Pancreas (tissue), 10 donors: ENCODE data around the gene SNRPF. TPM values are rescaled to one million over a fixed set of nuclear protein-coding genes. Genes with fewer than 3 reads are reported as not detected.
"Not testable (repeated sequence)": the region's sequence is repeated elsewhere in the genome, so short reads cannot be mapped to it uniquely, and the experiment has no call there.

Experiments
- ATAC-seq, 4 donors: fragments of 200-7000 bp; cut with Tn5 transposase; one replicate each; pipeline versions ENCODE4 v1.8.0 to v1.9.1; 2020; ENCODE audit warnings: mild to moderate bottlenecking in 4 of 4, moderate library complexity in 4 of 4
- DNase-seq, 6 donors: peaks; one replicate each; pipeline ENCODE4 v3.0.0-alpha.2; 2020
- FAIRE-seq: peaks from 2 replicates; lab custom pipeline; 2012; peaks lifted over from hg19 to GRCh38; lab: Jason Lieb, UNC
- H3K27ac ChIP-seq, 4 donors: fragments of 200-600 bp; sonication (generic); 1 replicate in 3 of 4; 2 replicates in 1 of 4; pipeline versions ENCODE4 v1.5.0 to v1.8.0; 2020
- H3K27me3 ChIP-seq, 4 donors: fragments of 200-600 bp; one replicate each; pipeline ENCODE4 v1.8.0; 2021
- H3K36me3 ChIP-seq, 3 donors: fragments of 200-600 bp; sonication (generic) in 1 of 3; one replicate each; pipeline versions ENCODE4 v1.5.0 to v1.8.0; 2020 to 2021
- H3K4me1 ChIP-seq, 3 donors: fragments of 200-600 bp; one replicate each; pipeline ENCODE4 v1.8.0; 2021
- H3K4me3 ChIP-seq, 4 donors: fragments of 200-600 bp; sonication (generic) in 2 of 4; one replicate each; pipeline versions ENCODE4 v1.5.0 to v1.8.0; 2020 to 2021
- H3K9me3 ChIP-seq, 4 donors: fragments of 200-600 bp; one replicate each; pipeline ENCODE4 v1.8.0; 2021
- WGBS, 2 donors: extraction: QIAGEN DNeasy Blood & Tissue Kit; methylation state at CpG; one replicate each; pipeline ENCODE4 v1.1.7; 2013; 5-methylcytosine and 5-hydroxymethylcytosine counted together
- intact Hi-C, 3 donors: fragments of 100-400 bp; cut with DNase I; formaldehyde crosslinking; loops; one replicate each; pipeline versions ENCODE4 v1.11.1 to v1.14.2; 2022
- polyA plus RNA-seq, 2 donors: library from polyadenylated mRNA; stranded (reverse); fragments of 200-250 nt; gene quantifications; one replicate each; pipeline ENCODE4 v1.2.3, GENCODE V29; 2013
- total RNA-seq, 6 donors: library from RNA; stranded (reverse); fragmentation: NEBNext Ultra II Directional in 4 of 6; extraction: Animal tissue kit (Norgen Biotek cat#: 25700) in 4 of 6; gene quantifications; one replicate each; pipeline versions ENCODE4 v1.2.1 to v1.2.4, GENCODE V29; 2021 to 2023
- TF ChIP-seq, protein P1 (sequence below), 4 donors: fragments of 200-600 bp; sonication (generic) in 3 of 4; IDR thresholded peaks; one replicate each; pipeline versions ENCODE4 v1.5.0 to v1.8.0; 2021; ENCODE audit warnings: antibody characterized with exemption in 4 of 4
- donor health status: healthy with polysubstance abuse.
- donor health status: DM: no; HTN: no; CAD: no; lungs with moderate emphysema.
- donor health status: DM: no; HTN: no; CAD: no.
- donor health status: control.
- donor health status: control.
- donor health status: Bipolar disorder and iron deficiency.
- donor health status: DM: yes; HTN: yes; CAD: no.
- donor health status: DM: no; HTN: no; CAD: no.
- donor health status: DM: no; HTN: no; CAD: no.
- donor health status: DM: yes; HTN: yes; CAD: no.

The SNRPF gene
- total and polyA plus RNA-seq, 8 donors = 4.8 to 21.7 (median 8.1) TPM

DNA sequence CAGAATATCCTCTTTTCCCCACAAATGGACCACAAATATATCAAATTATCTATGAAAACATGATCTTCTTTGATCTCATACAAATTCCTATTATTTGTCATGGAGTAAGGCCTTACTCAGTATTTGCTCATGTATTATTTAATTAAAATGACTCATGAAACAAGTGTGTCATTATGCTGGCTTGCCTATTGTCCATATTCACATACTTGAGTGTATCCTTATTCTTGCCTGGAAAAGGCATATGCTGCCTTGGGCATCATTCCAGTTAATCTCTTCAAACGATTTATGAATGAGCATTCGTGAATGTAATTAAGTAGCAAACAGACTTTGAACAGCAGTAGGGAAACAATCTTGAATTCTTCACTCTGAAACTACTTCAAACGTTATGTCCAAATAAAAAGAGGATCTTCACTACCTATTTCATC lies 22.6 kb upstream of the SNRPF start:
- Histone ChIP-seq H3K9me3 (no peaks in the 10 kb centered on the region), H3K36me3 (no peaks in the 10 kb centered on the region), H3K27ac (peak overlapping the region in 1 of 4 donors; percentile 6), H3K4me3 (no peak overlapping the region), H3K27me3 (no peaks in the 10 kb centered on the region), H3K4me1 (peaks cover 0 to 9% (median 4%) of the 10 kb centered on the region in 3 donors)
- TF ChIP-seq, protein P1, sequence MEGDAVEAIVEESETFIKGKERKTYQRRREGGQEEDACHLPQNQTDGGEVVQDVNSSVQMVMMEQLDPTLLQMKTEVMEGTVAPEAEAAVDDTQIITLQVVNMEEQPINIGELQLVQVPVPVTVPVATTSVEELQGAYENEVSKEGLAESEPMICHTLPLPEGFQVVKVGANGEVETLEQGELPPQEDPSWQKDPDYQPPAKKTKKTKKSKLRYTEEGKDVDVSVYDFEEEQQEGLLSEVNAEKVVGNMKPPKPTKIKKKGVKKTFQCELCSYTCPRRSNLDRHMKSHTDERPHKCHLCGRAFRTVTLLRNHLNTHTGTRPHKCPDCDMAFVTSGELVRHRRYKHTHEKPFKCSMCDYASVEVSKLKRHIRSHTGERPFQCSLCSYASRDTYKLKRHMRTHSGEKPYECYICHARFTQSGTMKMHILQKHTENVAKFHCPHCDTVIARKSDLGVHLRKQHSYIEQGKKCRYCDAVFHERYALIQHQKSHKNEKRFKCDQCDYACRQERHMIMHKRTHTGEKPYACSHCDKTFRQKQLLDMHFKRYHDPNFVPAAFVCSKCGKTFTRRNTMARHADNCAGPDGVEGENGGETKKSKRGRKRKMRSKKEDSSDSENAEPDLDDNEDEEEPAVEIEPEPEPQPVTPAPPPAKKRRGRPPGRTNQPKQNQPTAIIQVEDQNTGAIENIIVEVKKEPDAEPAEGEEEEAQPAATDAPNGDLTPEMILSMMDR (IDR thresholded peaks at IDR 0.05) = no peak
- peak in 3 of 4 donors; percentile 58 to 79 (median 63) for ATAC-seq
- no peak for FAIRE-seq
- DNase-seq = no peak
- 2 to 13% methylated on average over 3 of the region's 3 CpGs for WGBS, 2 donors
- intact Hi-C loops = no loop called here

DNA sequence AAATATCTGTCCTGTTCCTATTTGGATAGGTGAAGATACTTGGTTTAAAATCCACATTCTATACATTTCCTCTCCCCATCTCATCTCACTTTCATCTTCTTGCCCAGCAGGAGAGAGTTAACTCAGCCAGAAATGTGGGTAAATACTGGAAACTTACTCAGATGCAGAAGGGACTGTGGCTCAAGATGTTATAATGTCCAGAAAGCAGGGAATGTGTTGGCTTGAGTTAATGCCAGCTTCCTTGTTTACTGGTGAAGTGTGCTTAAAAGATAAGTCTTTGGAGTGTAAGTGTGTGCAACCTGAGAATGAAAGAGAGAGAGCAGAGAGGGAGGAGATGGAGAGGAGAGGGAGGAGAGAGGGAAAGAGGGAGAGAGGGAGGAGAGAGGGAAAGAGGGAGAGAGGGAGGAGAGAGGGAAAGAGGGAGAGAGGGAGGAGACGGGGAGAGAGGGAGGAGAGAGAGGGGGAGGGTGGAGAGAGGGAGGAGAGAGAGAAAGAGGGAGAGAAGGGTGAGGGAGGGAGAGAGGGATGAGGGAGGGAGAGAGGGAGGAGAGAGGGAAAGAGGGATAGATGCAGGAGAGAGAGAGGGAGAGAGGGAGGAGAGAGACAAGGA lies 22.0 kb upstream of the SNRPF start:
- H3K4me3 ChIP-seq = no peak overlapping the region
- ATAC-seq (peak; percentile 71 to 95 (median 88)), DNase-seq (peak in 1 of 6 donors; percentile 8), FAIRE-seq (no peak)
- TF ChIP-seq, protein P1 (IDR thresholded peaks at IDR 0.05) = no peak
- H3K4me1 ChIP-seq = peaks cover 0 to 9% (median 4%) of the 10 kb centered on the region in 3 donors
- peak overlapping the region in 2 of 4 donors; percentile 6 to 41 for H3K27ac ChIP-seq
- intact Hi-C loops = no loop called here
- H3K36me3 ChIP-seq = no peaks in the 10 kb centered on the region
- WGBS, 2 donors = 2 to 7% methylated on average over 1 of the region's 1 CpG
- H3K9me3 ChIP-seq = no peaks in the 10 kb centered on the region
- no peaks in the 10 kb centered on the region for H3K27me3 ChIP-seq

DNA sequence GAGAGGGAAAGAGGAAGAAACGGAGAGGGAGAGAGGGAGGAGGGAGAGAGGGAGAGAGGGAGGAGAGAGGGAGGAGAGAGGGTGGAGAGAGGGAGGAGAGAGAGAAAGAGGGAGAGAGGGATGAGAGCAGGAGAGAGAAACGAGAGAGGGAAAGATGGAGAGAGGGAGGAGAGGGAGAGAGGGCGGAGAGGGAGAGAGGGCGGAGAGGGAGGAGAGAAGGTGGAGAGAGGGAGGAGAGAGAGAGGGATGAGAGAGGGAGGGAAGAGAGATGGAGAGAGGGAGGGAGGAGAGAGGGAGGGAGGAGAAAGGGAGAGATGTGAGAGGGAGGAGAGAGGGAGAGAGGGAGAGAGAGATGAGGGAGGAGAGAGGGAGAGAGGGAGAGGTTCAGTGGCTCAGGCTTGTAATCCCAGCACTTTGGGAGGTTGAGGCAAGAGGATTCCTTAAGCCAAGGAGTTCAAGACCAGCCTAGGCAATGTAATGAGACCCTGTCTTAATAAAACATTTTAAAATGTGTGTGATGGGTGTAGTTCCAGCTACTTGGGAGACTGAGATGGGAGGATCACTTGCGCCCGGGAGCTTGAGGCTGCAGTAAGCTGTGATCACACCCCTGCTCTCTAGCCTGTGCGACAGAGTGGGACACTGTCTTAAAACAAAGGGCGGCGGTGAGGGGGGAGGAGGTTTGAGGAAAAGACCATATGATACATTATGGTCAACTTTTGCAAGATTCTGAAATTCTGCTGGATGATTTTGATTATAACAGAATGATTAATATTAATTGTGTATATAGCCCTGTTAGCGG lies 21.3 kb upstream of the SNRPF start:
- H3K4me3 ChIP-seq = no peak overlapping the region
- no peak for FAIRE-seq
- ATAC-seq = peak in 1 of 4 donors; percentile 29
- H3K27ac ChIP-seq = no peak overlapping the region
- intact Hi-C loops = no loop called here
- WGBS, 2 donors = 64 to 65% methylated on average over 10 of the region's 10 CpGs
- no peaks in the 10 kb centered on the region for H3K36me3 ChIP-seq
- no peaks in the 10 kb centered on the region for H3K27me3 ChIP-seq
- H3K9me3 ChIP-seq = no peaks in the 10 kb centered on the region
- no peak for DNase-seq
- H3K4me1 ChIP-seq = peaks cover 0 to 9% (median 4%) of the 10 kb centered on the region in 3 donors
- TF ChIP-seq, protein P1 (IDR thresholded peaks at IDR 0.05) = no peak

DNA sequence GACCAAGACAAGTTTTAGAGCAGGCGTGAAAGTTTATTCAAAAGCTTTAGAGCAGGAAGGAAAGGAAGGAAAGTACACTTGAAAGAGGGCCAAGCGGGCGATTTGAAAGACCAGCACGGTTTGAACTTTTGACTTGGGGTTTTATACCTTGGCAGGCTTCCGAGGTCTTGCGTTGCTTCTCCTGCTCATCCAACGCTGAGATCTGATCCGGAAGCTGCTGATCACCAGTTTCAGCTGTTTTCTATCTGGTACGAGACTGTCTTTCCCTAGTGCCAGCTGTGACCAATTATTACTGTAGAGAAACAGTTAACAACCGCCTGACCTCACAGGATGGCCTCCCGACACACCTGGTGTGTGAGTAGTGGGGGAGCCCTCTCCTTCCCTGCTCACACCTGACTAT lies 20.6 kb upstream of the SNRPF start:
- peak in 3 of 4 donors; percentile 19 to 49 (median 44) for ATAC-seq
- FAIRE-seq = no peak
- 33 to 35% methylated on average over 11 of the region's 11 CpGs for WGBS, 2 donors
- DNase-seq = no peak
- H3K27ac ChIP-seq = no peak overlapping the region
- H3K4me1 ChIP-seq = peaks cover 0 to 9% (median 4%) of the 10 kb centered on the region in 3 donors
- H3K36me3 ChIP-seq = no peaks in the 10 kb centered on the region
- intact Hi-C loops = no loop called here
- TF ChIP-seq, protein P1 (IDR thresholded peaks at IDR 0.05) = no peak
- no peaks in the 10 kb centered on the region for H3K9me3 ChIP-seq
- H3K27me3 ChIP-seq = no peaks in the 10 kb centered on the region
- H3K4me3 ChIP-seq = no peak overlapping the region

DNA sequence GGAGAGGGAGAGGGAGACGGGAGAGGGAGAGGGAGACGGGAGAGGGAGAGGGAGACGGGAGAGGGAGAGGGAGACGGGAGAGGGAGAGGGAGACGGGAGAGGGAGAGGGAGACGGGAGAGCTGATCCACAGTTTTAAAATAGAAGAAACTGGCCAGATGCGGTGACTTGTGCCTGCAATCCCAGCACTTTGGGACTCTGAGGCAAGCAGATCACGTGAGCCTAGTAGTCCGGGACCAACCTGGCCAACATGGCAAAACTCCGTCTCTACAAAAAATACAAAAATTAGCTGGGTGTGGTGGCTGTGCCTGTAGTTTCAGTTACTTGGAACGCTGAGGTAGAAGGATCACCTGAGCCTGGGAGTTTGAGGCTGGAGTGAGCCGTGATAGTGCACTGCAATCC lies 16.3 kb upstream of the SNRPF start:
- H3K9me3 ChIP-seq, intact Hi-C loops, H3K27me3 ChIP-seq, H3K27ac ChIP-seq, FAIRE-seq, DNase-seq, H3K4me1 ChIP-seq, H3K36me3 ChIP-seq: not testable (repeated sequence)
- peak in 3 of 4 donors; percentile 38 to 58 (median 44) for ATAC-seq
- 59 to 86% methylated on average over 6 to 7 of the region's 12 CpGs for WGBS, 2 donors
- peak overlapping the region in 2 of 4 donors; percentile 27 to 31 for H3K4me3 ChIP-seq
